ENCODE data around the gene FOXP1. TPM values are rescaled to one million over a fixed set of nuclear protein-coding genes. Genes with fewer than 3 reads are reported as not detected.

FOXP1 gene
- polyA plus RNA-seq, 6 donors from 2014 or later: 441 to 620 (median 523) TPM

GRCh38 chr3:71183549-71183948 lies 400.0 kb downstream of the FOXP1 start:
- Mint-ChIP-seq H3K36me3 (peaks cover 0 to 25% of the 10 kb centered on the region in 2 donors), H3K4me3 (peak overlapping the region in 3 of 8 donors; percentile 16 to 66 (median 47)), H3K4me1 (peaks cover 14 to 50% (median 46%) of the 10 kb centered on the region in 3 donors), H3K27ac (peak overlapping the region in 5 of 6 donors; percentile 51 to 82 (median 72)), H3K9me3 (no peaks in the 10 kb centered on the region), H3K27me3 (no peaks in the 10 kb centered on the region)
- ATAC-seq (ENCODE audit: low read depth in 2 of 2): peak; percentile 35 to 50
- DNase-seq: peak; percentile 6

GRCh38 chr3:71180524-71180923 lies 403.0 kb downstream of the FOXP1 start:
- H3K27ac Mint-ChIP-seq: peak overlapping the region in 2 of 6 donors; percentile 33 to 76
- H3K9me3 Mint-ChIP-seq: no peaks in the 10 kb centered on the region

GRCh38 chr3:71177375-71177774 lies 406.2 kb downstream of the FOXP1 start:
- no peak for ATAC-seq (ENCODE audit: low read depth in 2 of 2)
- Mint-ChIP-seq H3K27ac (peak overlapping the region in 4 of 6 donors; percentile 30 to 84 (median 63)), H3K36me3 (peaks cover 0 to 30% of the 10 kb centered on the region in 2 donors), H3K4me3 (no peak overlapping the region), H3K4me1 (peaks cover 29 to 48% (median 43%) of the 10 kb centered on the region in 3 donors), H3K9me3 (no peaks in the 10 kb centered on the region), H3K27me3 (no peaks in the 10 kb centered on the region)
- DNase-seq: no peak

More at GRCh38 chr3:71180524-71180923, 403.0 kb downstream of the FOXP1 start:
- Mint-ChIP-seq H3K4me1 (peaks cover 18 to 50% (median 48%) of the 10 kb centered on the region in 3 donors), H3K4me3 (no peak overlapping the region), H3K36me3 (peaks cover 0 to 24% of the 10 kb centered on the region in 2 donors), H3K27me3 (no peaks in the 10 kb centered on the region)
- DNase-seq: no peak
- ATAC-seq (ENCODE audit: low read depth in 2 of 2): no peak

- DNase-seq (no peak), ATAC-seq (ENCODE audit: low read depth in 2 of 2) (no peak)
- Mint-ChIP-seq H3K9me3 (no peaks in the 10 kb centered on the region), H3K4me3 (no peak overlapping the region), H3K4me1 (peaks cover 26 to 45% (median 41%) of the 10 kb centered on the region in 3 donors), H3K27ac (peak overlapping the region in 2 of 6 donors; percentile 59 to 70), H3K27me3 (no peaks in the 10 kb centered on the region), H3K36me3 (peaks cover 0 to 30% of the 10 kb centered on the region in 2 donors)
These were observed 407.2 kb downstream of the FOXP1 start for GRCh38 chr3:71176366-71176765.

- no peak overlapping the region for H3K4me3 Mint-ChIP-seq
- ATAC-seq (ENCODE audit: low read depth in 2 of 2): no peak
- peak overlapping the region in 2 of 6 donors; percentile 1 to 61 for H3K27ac Mint-ChIP-seq
- DNase-seq: no peak
- peaks cover 25 to 40% (median 36%) of the 10 kb centered on the region in 3 donors for H3K4me1 Mint-ChIP-seq
- no peaks in the 10 kb centered on the region for H3K27me3 Mint-ChIP-seq
- peaks cover 0 to 24% of the 10 kb centered on the region in 2 donors for H3K36me3 Mint-ChIP-seq
- no peaks in the 10 kb centered on the region for H3K9me3 Mint-ChIP-seq
These were observed 407.7 kb downstream of the FOXP1 start for GRCh38 chr3:71175691-71176365.

- no peak for DNase-seq
- peaks cover 30 to 40% (median 34%) of the 10 kb centered on the region in 3 donors for H3K4me1 Mint-ChIP-seq
- H3K4me3 Mint-ChIP-seq: no peak overlapping the region
- ATAC-seq (ENCODE audit: low read depth in 2 of 2): no peak
- H3K36me3 Mint-ChIP-seq: peaks cover 0 to 18% of the 10 kb centered on the region in 2 donors
- H3K9me3 Mint-ChIP-seq: no peaks in the 10 kb centered on the region
- H3K27ac Mint-ChIP-seq: peak overlapping the region in 4 of 6 donors; percentile 8 to 76 (median 58)
- no peaks in the 10 kb centered on the region for H3K27me3 Mint-ChIP-seq
These were observed 410.6 kb downstream of the FOXP1 start for GRCh38 chr3:71172951-71173350.

- no peaks in the 10 kb centered on the region for H3K27me3 Mint-ChIP-seq
- ATAC-seq (ENCODE audit: low read depth in 2 of 2) (no peak), DNase-seq (no peak)
- no peaks in the 10 kb centered on the region for H3K9me3 Mint-ChIP-seq
- H3K27ac Mint-ChIP-seq: peak overlapping the region in 2 of 6 donors; percentile 29 to 56
- H3K4me3 Mint-ChIP-seq: no peak overlapping the region
- H3K4me1 Mint-ChIP-seq: peaks cover 28 to 36% (median 31%) of the 10 kb centered on the region in 3 donors
- peaks cover 2 to 16% of the 10 kb centered on the region in 2 donors for H3K36me3 Mint-ChIP-seq
These were observed 411.3 kb downstream of the FOXP1 start for GRCh38 chr3:71172189-71172588.

GRCh38 chr3:71171247-71171646 lies 412.3 kb downstream of the FOXP1 start:
- Mint-ChIP-seq H3K36me3 (peaks cover 11 to 21% of the 10 kb centered on the region in 2 donors), H3K27ac (peak overlapping the region in 3 of 6 donors; percentile 8 to 75 (median 13)), H3K4me1 (peaks cover 26 to 35% (median 32%) of the 10 kb centered on the region in 3 donors), H3K27me3 (no peaks in the 10 kb centered on the region), H3K4me3 (no peak overlapping the region), H3K9me3 (no peaks in the 10 kb centered on the region)
- ATAC-seq (ENCODE audit: low read depth in 2 of 2) (no peak), DNase-seq (no peak)

- ATAC-seq (ENCODE audit: low read depth in 2 of 2): no peak
- peaks cover 0 to 2% (median 0%) of the 10 kb centered on the region in 7 donors for H3K9me3 Mint-ChIP-seq
- no peak for DNase-seq
- peak overlapping the region in 3 of 6 donors; percentile 12 to 84 (median 78) for H3K27ac Mint-ChIP-seq
- peaks cover 21 to 27% (median 23%) of the 10 kb centered on the region in 3 donors for H3K4me1 Mint-ChIP-seq
- H3K36me3 Mint-ChIP-seq: peaks cover 13 to 17% of the 10 kb centered on the region in 2 donors
- no peak overlapping the region for H3K4me3 Mint-ChIP-seq
- H3K27me3 Mint-ChIP-seq: no peaks in the 10 kb centered on the region
These were observed 414.6 kb downstream of the FOXP1 start for GRCh38 chr3:71168880-71169411.

GRCh38 chr3:71168121-71168721 lies 415.3 kb downstream of the FOXP1 start:
- Mint-ChIP-seq H3K27ac (peak overlapping the region in 4 of 6 donors; percentile 12 to 78 (median 57)), H3K4me1 (peaks cover 17 to 25% (median 23%) of the 10 kb centered on the region in 3 donors), H3K9me3 (peaks cover 0 to 2% (median 0%) of the 10 kb centered on the region in 7 donors), H3K27me3 (no peaks in the 10 kb centered on the region), H3K36me3 (peaks cover 13 to 17% of the 10 kb centered on the region in 2 donors), H3K4me3 (no peak overlapping the region)
- DNase-seq (no peak), ATAC-seq (ENCODE audit: low read depth in 2 of 2) (no peak)

- peaks cover 13 to 19% of the 10 kb centered on the region in 2 donors for H3K36me3 Mint-ChIP-seq
- no peak for ATAC-seq (ENCODE audit: low read depth in 2 of 2)
- H3K4me3 Mint-ChIP-seq: no peak overlapping the region
- H3K4me1 Mint-ChIP-seq: peaks cover 16 to 31% (median 30%) of the 10 kb centered on the region in 3 donors
- DNase-seq: no peak
- no peaks in the 10 kb centered on the region for H3K27me3 Mint-ChIP-seq
- H3K9me3 Mint-ChIP-seq: peaks cover 0 to 2% (median 0%) of the 10 kb centered on the region in 7 donors
- H3K27ac Mint-ChIP-seq: peak overlapping the region in 5 of 6 donors; percentile 3 to 67 (median 43)
These were observed 416.9 kb downstream of the FOXP1 start for GRCh38 chr3:71166339-71167240.

- ATAC-seq (ENCODE audit: low read depth in 2 of 2) (no peak), DNase-seq (no peak)
- Mint-ChIP-seq H3K9me3 (peaks cover 0 to 4% (median 0%) of the 10 kb centered on the region in 7 donors), H3K4me3 (no peak overlapping the region), H3K4me1 (peaks cover 28 to 44% (median 38%) of the 10 kb centered on the region in 3 donors), H3K27me3 (no peaks in the 10 kb centered on the region), H3K27ac (peak overlapping the region in 2 of 6 donors; percentile 63 to 80), H3K36me3 (peaks cover 13 to 27% of the 10 kb centered on the region in 2 donors)
These were observed 418.6 kb downstream of the FOXP1 start for GRCh38 chr3:71164881-71165280.

All from naive B cell (primary cell).